ENCODE data around the gene DGCR2. TPM values are rescaled to one million over a fixed set of nuclear protein-coding genes. Genes with fewer than 3 reads are reported as not detected.
"Not testable (repeated sequence)": the region's sequence is repeated elsewhere in the genome, so short reads cannot be mapped to it uniquely, and the experiment has no call there.

The DGCR2 gene
- total RNA-seq, 2 experiments from 2014 or later, result 20.5 to 22.2 TPM

DNA sequence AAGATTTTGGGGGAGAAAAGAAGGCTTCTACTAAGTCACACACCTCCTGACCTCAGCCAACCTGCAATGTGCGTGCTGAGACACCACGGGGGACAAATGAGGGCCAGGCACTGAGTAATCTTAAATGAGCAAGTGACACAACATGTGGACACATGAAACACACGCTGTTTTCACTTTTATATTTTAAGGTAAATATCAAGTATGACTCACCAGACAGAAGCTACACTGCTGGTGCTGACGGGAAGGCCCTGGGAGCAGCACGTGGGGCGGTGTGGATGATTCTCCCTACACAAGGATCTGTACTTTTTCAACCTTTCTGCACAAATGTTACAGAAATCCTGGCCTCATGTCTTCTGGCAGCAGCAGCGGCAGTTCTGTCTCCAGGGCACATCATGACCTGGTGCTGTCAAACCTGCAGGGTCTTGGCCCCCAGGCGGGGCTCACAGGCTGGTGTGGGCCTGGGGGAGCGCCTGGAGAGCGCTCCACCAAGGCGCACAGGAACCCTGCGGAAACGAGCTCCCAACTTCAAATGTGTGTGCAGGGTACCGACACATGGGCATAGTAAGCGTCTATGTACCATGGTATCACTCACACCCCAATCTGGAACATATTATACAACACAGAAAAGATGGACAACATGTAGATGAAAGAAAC lies 61.7 kb downstream of the DGCR2 start:
- Mint-ChIP-seq H3K4me3 (no peak overlapping the region), H3K9me3 (no peaks in the 10 kb centered on the region), H3K36me3 (peaks cover 10% of the 10 kb centered on the region), H3K4me1 (peaks cover 3% of the 10 kb centered on the region), H3K27me3 (no peaks in the 10 kb centered on the region), H3K27ac (no peak overlapping the region)
- DNase-seq, result no peak

- H3K27ac Mint-ChIP-seq, result no peak overlapping the region
- H3K27me3 Mint-ChIP-seq, result no peaks in the 10 kb centered on the region
- H3K36me3 Mint-ChIP-seq, result peaks cover 10% of the 10 kb centered on the region
- H3K4me1 Mint-ChIP-seq, result peaks cover 3% of the 10 kb centered on the region
- no peak for DNase-seq
- H3K9me3 Mint-ChIP-seq, result no peaks in the 10 kb centered on the region
- no peak overlapping the region for H3K4me3 Mint-ChIP-seq
Measured at GRCh38 chr22:19059481-19060278, 62.5 kb downstream of the DGCR2 start.

- H3K27me3 Mint-ChIP-seq, result no peaks in the 10 kb centered on the region
- H3K4me3 Mint-ChIP-seq, result no peak overlapping the region
- H3K9me3 Mint-ChIP-seq, result no peaks in the 10 kb centered on the region
- H3K27ac Mint-ChIP-seq, result peak overlapping the region; percentile 6
- H3K36me3 Mint-ChIP-seq, result peaks cover 10% of the 10 kb centered on the region
- H3K4me1 Mint-ChIP-seq, result peaks cover 3% of the 10 kb centered on the region
- DNase-seq, result no peak
Measured at GRCh38 chr22:19058713-19059451, 63.3 kb downstream of the DGCR2 start.

DNA sequence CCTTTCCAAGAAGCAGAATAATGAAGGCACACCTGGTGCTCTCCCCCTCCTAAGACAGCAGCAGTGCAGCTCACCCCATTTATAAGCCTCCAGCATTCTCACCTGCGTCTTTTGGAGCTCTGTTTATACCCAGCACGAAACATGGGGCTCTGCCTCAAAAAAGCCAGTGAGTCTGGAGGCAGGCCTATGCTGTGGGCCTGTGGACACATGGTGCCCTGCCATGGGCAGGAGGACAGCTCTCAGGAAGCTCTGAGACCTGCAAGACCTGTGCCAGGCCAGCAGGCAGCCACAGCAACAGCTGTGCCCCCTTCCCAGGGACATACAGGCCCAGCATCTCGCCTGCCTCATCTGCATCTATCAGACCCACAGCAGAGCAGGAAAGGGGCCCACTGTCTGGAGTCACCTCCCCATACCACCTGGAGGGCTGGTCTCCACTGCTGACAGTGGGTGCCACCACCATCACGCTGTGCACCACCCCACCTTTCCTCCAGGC lies 64.2 kb downstream of the DGCR2 start:
- Mint-ChIP-seq H3K9me3 (no peaks in the 10 kb centered on the region), H3K27ac (peak overlapping the region; percentile 36), H3K36me3 (peaks cover 6% of the 10 kb centered on the region)

DNA sequence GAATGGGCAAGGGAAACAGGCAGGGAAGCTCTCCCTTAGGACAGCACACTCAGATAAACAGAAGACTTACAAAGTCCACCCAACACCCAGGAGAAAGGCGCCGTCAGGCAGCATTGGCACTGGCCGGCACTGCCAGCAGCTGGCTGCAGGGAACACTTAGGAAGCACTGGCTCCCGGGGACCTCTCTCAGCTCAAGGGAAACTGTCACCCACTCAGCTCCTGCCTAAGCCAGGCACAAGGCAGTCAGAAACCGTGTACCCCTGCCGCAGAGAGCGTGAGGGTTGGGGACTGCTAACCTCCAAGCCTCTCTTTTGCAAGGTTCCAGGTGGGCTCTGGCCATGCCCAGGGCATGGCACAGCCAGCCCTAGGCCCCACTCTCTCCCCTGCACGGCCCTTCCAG lies 64.7 kb downstream of the DGCR2 start:
- no peak overlapping the region for H3K4me3 Mint-ChIP-seq
- no peak overlapping the region for H3K27ac Mint-ChIP-seq
- H3K4me1 Mint-ChIP-seq, result no peaks in the 10 kb centered on the region
- no peak for DNase-seq
- no peaks in the 10 kb centered on the region for H3K9me3 Mint-ChIP-seq
- no peaks in the 10 kb centered on the region for H3K27me3 Mint-ChIP-seq
- peaks cover 2% of the 10 kb centered on the region for H3K36me3 Mint-ChIP-seq

More for the DNA sequence above, 64.2 kb downstream of the DGCR2 start:
- Mint-ChIP-seq H3K4me1 (peaks cover 3% of the 10 kb centered on the region), H3K27me3 (no peaks in the 10 kb centered on the region), H3K4me3 (no peak overlapping the region)
- DNase-seq, result no peak

- no peaks in the 10 kb centered on the region for H3K27me3 Mint-ChIP-seq
- no peak overlapping the region for H3K27ac Mint-ChIP-seq
- H3K4me1 Mint-ChIP-seq, result no peaks in the 10 kb centered on the region
- H3K36me3 Mint-ChIP-seq, result peaks cover 2% of the 10 kb centered on the region
- no peak for DNase-seq
- H3K4me3 Mint-ChIP-seq, result no peak overlapping the region
- no peaks in the 10 kb centered on the region for H3K9me3 Mint-ChIP-seq
Measured at GRCh38 chr22:19056951-19057401, 65.2 kb downstream of the DGCR2 start.

GRCh38 chr22:19055801-19056200 lies 66.4 kb downstream of the DGCR2 start:
- no peak overlapping the region for H3K27ac Mint-ChIP-seq
- peaks cover 6% of the 10 kb centered on the region for H3K36me3 Mint-ChIP-seq
- H3K27me3 Mint-ChIP-seq, result no peaks in the 10 kb centered on the region
- DNase-seq, result no peak
- H3K9me3 Mint-ChIP-seq, result no peaks in the 10 kb centered on the region
- no peak overlapping the region for H3K4me3 Mint-ChIP-seq
- H3K4me1 Mint-ChIP-seq, result peaks cover 3% of the 10 kb centered on the region

DNA sequence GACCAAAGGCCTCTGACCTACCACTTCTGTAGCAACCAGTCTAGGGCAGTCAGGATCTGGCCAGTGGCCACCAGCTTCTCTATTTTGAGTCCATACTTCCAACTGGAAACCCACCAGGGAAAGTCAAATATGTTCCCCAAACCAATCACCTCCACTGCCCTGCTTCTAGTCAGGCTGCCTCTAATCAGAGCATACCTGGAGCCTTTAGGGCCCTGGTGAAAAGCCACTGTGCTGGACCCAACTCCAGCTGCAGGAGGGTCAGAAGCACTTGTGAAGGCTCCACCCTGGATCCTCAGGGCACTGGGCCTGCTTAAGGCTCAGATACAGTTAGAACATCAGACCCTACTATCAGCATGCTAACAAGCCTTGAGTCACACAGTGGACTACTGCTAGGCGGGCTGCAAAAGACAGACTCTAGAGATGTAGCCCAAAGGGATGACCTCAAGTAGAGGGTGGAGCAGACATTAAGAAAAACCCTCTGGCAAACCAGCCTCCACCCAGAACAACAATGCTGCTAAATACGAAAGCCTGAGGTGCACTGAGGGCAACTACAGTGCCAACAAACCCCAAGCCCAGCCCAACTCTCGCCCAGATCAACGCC lies 69.2 kb downstream of the DGCR2 start:
- Mint-ChIP-seq H3K36me3 (peaks cover 10% of the 10 kb centered on the region), H3K9me3 (no peaks in the 10 kb centered on the region), H3K4me1 (peaks cover 3% of the 10 kb centered on the region), H3K27ac (no peak overlapping the region), H3K27me3 (no peaks in the 10 kb centered on the region), H3K4me3 (no peak overlapping the region)
- no peak for DNase-seq

DNA sequence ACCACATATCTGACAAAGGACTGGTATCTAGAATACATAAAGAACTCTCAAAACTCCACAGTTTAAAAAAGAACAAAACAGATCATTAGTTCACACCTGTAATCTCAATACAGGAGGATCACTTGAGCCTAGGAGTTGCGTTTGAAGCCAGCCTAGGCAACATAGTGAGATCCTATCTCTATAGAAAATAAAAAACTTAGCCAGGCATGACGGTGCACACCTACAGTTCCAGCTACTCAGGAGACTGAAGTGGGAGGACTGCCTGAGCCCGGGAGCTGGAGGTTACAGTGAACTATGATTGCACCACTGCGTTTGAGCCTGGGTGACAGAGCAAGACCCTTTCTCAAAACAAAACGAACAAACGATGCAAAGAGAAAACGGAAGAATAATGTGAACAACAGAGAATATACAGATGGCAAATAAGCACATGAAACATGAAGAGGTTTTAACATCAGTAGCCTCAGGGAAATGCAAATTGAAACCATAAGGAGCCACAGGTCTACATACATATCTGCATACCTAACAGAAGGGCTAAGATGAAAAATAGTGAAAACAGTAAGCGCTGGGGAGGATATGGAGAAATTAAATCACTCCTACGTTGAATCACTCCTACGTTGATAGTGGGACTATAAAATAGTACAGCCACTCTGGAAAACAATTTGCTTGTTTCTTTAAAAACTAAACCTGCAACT lies 70.7 kb downstream of the DGCR2 start:
- Mint-ChIP-seq H3K4me3 (no peak overlapping the region), H3K27ac (peak overlapping the region; percentile 19), H3K4me1 (peaks cover 3% of the 10 kb centered on the region)

GRCh38 chr22:19050847-19051246 lies 71.4 kb downstream of the DGCR2 start:
- H3K27me3 Mint-ChIP-seq, H3K4me3 Mint-ChIP-seq, H3K4me1 Mint-ChIP-seq, DNase-seq, H3K9me3 Mint-ChIP-seq, H3K27ac Mint-ChIP-seq: not testable (repeated sequence)
- H3K36me3 Mint-ChIP-seq, result peaks cover 17% of the 10 kb centered on the region

More for the DNA sequence above, 70.7 kb downstream of the DGCR2 start:
- DNase-seq, result no peak
- Mint-ChIP-seq H3K9me3 (no peaks in the 10 kb centered on the region), H3K36me3 (peaks cover 17% of the 10 kb centered on the region), H3K27me3 (no peaks in the 10 kb centered on the region)

DNA sequence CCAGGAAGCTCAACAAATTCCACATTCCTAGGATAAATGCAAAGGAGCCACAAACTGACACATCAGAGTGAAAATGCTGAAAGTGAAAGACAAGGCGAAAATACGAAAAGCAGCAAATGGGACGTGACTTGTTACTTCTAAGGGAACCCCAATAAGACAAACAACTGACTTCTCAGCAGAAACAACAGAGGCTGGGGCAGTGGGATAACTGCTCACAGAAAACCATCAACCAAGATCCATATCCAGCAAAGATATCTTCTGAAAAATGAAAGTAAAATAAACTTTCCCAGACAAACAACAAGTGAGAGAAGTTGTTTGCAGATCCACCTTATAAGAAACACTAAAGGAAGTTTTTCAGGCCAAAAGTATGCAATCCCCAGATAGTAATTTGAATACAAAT lies 72.1 kb downstream of the DGCR2 start:
- H3K27me3 Mint-ChIP-seq, result no peaks in the 10 kb centered on the region
- H3K36me3 Mint-ChIP-seq, result peaks cover 17% of the 10 kb centered on the region
- no peak for DNase-seq
- no peaks in the 10 kb centered on the region for H3K9me3 Mint-ChIP-seq
- no peak overlapping the region for H3K4me3 Mint-ChIP-seq
- H3K4me1 Mint-ChIP-seq, result peaks cover 3% of the 10 kb centered on the region
- no peak overlapping the region for H3K27ac Mint-ChIP-seq

- no peak overlapping the region for H3K27ac Mint-ChIP-seq
- no peak overlapping the region for H3K4me3 Mint-ChIP-seq
- peaks cover 3% of the 10 kb centered on the region for H3K4me1 Mint-ChIP-seq
- peaks cover 16% of the 10 kb centered on the region for H3K36me3 Mint-ChIP-seq
- H3K9me3 Mint-ChIP-seq, result no peaks in the 10 kb centered on the region
- no peaks in the 10 kb centered on the region for H3K27me3 Mint-ChIP-seq
- no peak for DNase-seq
Measured at GRCh38 chr22:19048531-19048930, 73.7 kb downstream of the DGCR2 start.

- H3K4me3 Mint-ChIP-seq, result no peak overlapping the region
- no peaks in the 10 kb centered on the region for H3K9me3 Mint-ChIP-seq
- H3K27me3 Mint-ChIP-seq, result no peaks in the 10 kb centered on the region
- H3K4me1 Mint-ChIP-seq, result peaks cover 3% of the 10 kb centered on the region
- H3K27ac Mint-ChIP-seq, result no peak overlapping the region
- peaks cover 16% of the 10 kb centered on the region for H3K36me3 Mint-ChIP-seq
- DNase-seq, result no peak
Measured at GRCh38 chr22:19047993-19048392, 74.2 kb downstream of the DGCR2 start.
